Stimulated activated CD8-positive, alpha-beta memory T cell treated with anti-CD3 and anti-CD28 coated beads, Interleukin-7, amount 100 ng/mL, for 4 hours (primary cell): Measurements from ENCODE around the gene ATP8A2.
"Not testable (repeated sequence)": the region's sequence is repeated elsewhere in the genome, so short reads cannot be mapped to it uniquely, and the experiment has no call there.

ENCODE experiments used
- DNase-seq, 2 donors: peaks; one replicate each; pipeline ENCODE4 v3.0.0-alpha.2; 2020; ENCODE audit warnings: low read depth in 2 of 2

Gene ATP8A2

GRCh38 chr13:25803641-25804040 is 431.9 kb downstream of the ATP8A2 start:
- no peak for DNase-seq

- no peak for DNase-seq
Observed at GRCh38 chr13:25806264-25806974, 434.6 kb downstream of the ATP8A2 start.

- no peak for DNase-seq
Observed at GRCh38 chr13:25807562-25807961, 435.8 kb downstream of the ATP8A2 start.

DNA sequence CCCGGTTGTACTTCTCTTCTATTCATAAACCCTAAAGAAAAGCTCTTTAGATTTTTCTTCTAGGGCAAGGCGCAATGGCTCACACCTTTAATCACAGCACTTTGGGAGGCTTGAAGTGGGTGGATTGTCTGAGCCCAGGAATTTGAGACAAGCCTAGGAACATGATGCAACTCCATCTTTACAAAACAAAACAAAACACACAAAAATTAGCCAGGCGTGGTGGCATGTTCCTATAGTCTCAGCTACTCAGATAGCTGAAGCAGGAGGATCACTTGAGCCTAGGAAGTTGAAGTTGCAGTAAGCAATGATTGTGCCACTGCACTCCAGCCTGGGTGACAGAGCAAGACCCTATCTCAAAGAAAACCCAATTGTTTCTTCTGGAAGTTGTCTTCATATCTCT is 439.7 kb downstream of the ATP8A2 start:
- DNase-seq: no peak

DNA sequence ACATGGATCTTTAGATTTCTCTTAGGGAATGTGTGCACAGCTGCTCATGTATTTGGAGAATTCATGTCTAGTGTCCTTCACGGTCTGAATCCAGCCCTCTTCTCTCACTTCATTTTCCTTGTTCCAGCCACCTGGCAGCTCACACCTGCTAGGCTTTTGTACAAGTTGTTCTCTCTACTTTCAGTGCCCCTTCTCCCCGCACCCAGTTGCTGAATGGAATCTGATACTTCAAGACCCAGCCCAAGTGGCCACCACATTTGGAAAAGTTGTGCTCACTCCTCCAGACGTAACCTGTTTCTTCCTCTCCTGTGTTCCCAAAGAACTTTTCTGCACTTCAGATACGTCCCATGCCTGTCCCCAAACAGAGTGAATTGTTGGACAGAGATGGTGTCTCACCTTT is 444.5 kb downstream of the ATP8A2 start:
- no peak for DNase-seq

- DNase-seq: no peak
Observed at GRCh38 chr13:25819856-25820530, 448.2 kb downstream of the ATP8A2 start.

DNA sequence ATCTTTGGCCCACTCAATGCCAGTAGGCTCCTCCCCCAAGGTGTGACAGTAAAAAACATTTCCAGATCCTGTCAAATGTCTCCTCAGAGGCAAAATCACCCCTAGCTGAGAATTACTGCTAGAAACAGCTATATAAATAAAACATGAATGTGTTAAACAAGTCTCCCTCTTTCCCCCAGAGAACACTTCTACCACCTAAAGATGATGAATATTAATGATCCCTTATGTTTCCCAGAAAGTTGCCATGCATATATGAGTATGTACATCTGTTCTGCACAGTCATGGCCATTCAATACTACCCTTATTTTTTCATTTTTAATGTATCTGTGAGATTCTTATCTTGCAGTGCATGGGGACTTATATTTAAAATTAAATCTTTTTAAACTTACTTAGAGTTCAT is 450.0 kb downstream of the ATP8A2 start:
- no peak for DNase-seq

GRCh38 chr13:25827221-25827620 is 455.4 kb downstream of the ATP8A2 start:
- DNase-seq: not testable (repeated sequence)

DNA sequence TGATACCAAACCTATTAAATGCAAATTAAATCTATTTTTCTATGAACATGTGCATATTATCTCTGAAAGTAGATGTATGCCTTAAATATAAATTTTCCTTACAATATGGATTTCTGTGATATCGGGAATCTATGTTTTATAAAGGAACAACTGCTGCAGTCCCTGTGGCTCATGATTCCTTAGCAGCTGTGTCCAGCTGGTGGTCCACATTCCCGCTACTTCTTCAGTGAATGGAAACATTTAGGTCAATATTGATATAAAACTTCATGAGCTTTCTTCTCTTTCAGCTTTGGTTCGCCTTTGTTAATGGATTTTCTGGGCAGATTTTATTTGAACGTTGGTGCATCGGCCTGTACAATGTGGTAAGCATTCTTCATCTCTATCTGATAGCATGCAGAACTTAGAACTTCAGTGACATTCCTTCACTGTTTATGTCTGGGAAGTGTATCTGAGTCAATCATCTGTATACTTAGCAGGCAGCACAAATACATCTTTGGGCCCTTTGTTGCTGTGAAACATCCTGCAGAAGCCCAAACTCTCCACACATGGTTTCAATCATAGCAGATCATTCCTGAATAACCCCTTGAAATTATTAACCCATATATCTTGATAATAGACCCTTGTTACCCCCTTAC is 456.2 kb downstream of the ATP8A2 start:
- no peak for DNase-seq

DNA sequence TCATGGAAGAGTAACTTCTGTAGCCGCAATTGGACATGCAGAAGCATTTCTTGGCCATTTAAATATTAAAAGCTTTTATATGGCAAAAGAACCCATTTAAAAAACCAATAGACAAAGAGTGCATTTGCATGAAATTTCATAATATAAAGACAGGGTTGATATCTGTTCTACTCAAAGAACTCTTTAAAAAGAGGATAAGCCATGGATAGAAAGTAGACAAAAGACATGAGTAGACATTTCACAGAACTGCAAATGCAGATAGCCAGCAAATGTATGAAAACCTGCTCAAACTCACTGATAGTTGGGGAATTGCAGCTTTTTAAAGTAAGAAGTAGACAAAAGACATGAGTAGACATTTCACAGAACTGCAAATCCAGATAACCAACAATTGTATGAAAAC is 462.0 kb downstream of the ATP8A2 start:
- DNase-seq: no peak

DNA sequence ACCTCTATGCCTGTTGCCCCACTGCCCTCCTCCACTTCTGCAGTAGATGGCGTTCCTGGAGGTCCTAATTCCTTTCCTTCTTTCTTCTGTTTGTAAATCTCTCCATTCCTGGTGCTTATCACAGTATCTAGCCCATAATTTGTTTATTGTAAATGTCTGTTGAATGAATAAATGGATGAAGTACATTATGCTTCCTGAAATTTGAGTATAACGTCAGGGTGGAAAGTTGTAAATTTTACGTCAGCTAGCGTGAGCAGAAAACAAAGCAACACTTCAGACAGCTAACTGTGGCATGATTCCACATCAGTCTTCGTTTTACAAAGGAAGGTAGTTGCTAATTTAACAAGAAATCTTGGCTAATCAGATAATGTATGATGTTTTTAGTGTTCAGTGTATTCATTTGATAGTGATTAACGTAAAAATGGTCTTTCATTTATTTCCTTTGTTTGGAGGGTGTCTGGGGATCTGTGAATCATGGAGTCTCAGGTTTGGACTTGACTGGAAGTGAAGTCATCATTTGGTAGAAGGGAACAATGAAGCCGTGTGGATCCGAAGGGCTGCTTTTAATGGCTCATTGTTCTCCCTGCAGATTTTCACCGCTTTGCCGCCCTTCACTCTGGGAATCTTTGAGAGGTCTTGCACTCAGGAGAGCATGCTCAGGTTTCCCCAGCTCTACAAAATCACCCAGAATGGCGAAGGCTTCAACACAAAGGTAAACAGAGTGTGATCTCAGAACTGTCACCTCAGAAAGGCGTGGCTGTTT is 465.0 kb downstream of the ATP8A2 start:
- no peak for DNase-seq

- DNase-seq: no peak
Observed at GRCh38 chr13:25839371-25839770, 467.6 kb downstream of the ATP8A2 start.

GRCh38 chr13:25840261-25840660 is 468.5 kb downstream of the ATP8A2 start:
- DNase-seq: no peak

DNA sequence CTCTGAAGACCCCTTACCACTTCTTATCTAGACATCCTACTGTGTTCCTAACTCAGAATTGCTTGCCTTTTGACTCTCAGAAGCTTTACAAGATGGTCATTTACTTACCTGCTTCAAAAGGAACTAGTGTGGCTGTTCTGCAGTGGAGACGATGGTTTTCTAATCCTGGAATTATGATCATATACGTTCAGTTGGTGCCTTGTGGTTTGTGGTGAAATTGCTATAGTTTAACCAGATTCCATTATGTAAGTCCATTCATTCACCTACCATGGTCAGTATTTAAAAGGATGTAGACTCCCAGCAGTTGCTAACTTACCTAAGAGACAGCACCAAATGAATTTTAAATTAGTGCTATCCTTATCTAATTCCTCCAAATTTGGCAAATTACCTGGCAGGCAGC is 469.2 kb downstream of the ATP8A2 start:
- no peak for DNase-seq

DNA sequence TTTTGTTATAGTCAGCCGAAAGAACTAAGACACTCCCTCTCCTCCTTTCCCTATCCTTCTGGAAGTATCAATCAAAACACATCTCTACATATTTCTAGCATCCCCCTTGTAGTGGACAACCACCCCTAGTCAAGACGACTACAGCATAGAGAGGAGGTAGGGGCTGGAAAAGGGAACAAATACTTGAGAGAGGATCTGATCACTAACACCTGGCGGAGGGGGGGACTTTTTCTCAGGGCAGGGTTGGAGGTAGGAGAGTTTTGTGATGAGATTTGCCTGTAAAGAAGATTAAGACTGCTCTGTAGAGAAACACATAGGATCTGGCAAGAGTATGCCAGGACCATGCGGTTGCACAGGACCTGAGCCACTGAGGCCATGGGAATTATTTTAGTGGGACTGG is 471.9 kb downstream of the ATP8A2 start:
- no peak for DNase-seq

- no peak for DNase-seq
Observed at GRCh38 chr13:25844559-25845434, 473.0 kb downstream of the ATP8A2 start.

- no peak for DNase-seq
Observed at GRCh38 chr13:25846222-25846984, 474.6 kb downstream of the ATP8A2 start.

GRCh38 chr13:25847145-25847544 is 475.4 kb downstream of the ATP8A2 start:
- DNase-seq: no peak

GRCh38 chr13:25847635-25848626 is 476.2 kb downstream of the ATP8A2 start:
- DNase-seq: no peak
